ENCODE results near the gene SLC27A4.

- peak; percentile 32 to 71 (median 55) for TF ChIP-seq CTCF (IDR thresholded peaks at IDR 0.05)
- no peak for TF ChIP-seq POLR2A (IDR thresholded peaks at IDR 0.05)
Observed at GRCh38 chr9:128341435-128341849, 1.1 kb downstream of the SLC27A4 start.
